Measurements from ENCODE around the gene PSMD1. TPM values are rescaled to one million over a fixed set of nuclear protein-coding genes. Genes with fewer than 3 reads are reported as not detected.

Gene PSMD1
- total and polyA plus RNA-seq, 2 of the 8 experiments (the other 6 are each of a cell fraction or from before 2014, with no cell fraction given): 179 to 272 TPM

GRCh38 chr2:231068525-231069222 is 12.0 kb downstream of the PSMD1 start:
- Histone ChIP-seq H3K9me3 (ENCODE audit: insufficient read depth in 2 of 2, low read depth in 1 of 2, low read length in 1 of 2) (no peaks in the 10 kb centered on the region), H4K5ac (ENCODE audit: insufficient read length, low read depth, low read length) (no peak overlapping the region), H3K4ac (replicated peaks; ENCODE audit: insufficient read length, low read depth, low read length) (no peak overlapping the region), H3K4me2 (ENCODE audit: insufficient read depth in 1 of 2, low read depth in 2 of 2, low read length in 2 of 2) (no peak overlapping the region), H3K18ac (ENCODE audit: extremely low read depth, low read length) (no peak overlapping the region), H3K36me3 (ENCODE audit: control insufficient read depth in 2 of 4, insufficient read depth in 4 of 4, low read length in 3 of 4) (peaks cover 15 to 76% (median 42%) of the 10 kb centered on the region in 4 experiments), H3K79me1 (ENCODE audit: low read depth, low read length) (no peaks in the 10 kb centered on the region), H3K4me3 (ENCODE audit: extremely low read depth in 1 of 4, insufficient read depth in 2 of 4, low read depth in 3 of 4, low read length in 4 of 4) (no peak overlapping the region), H3K23me2 (ENCODE audit: low read depth, low read length) (no peaks in the 10 kb centered on the region), H3K56ac (replicated peaks; ENCODE audit: insufficient read length, low read depth, low read length) (no peak overlapping the region), H4K20me1 (replicated peaks in 1 of 2; ENCODE audit: control insufficient read depth in 1 of 2, insufficient read depth in 2 of 2, low read length in 2 of 2) (peaks cover 2 to 4% of the 10 kb centered on the region in 2 experiments), H2BK20ac (ENCODE audit: low read length) (no peak overlapping the region), H3K27me3 (replicated peaks in 1 of 4; ENCODE audit: control insufficient read depth in 3 of 4, extremely low read depth in 1 of 4, insufficient read depth in 3 of 4, low read length in 3 of 4) (no peaks in the 10 kb centered on the region), H3K27ac (ENCODE audit: low read depth, low read length) (no peak overlapping the region), H2BK120ac (replicated peaks; ENCODE audit: low read depth, low read length) (no peak overlapping the region), H3K9ac (replicated peaks in 1 of 4; ENCODE audit: extremely low read depth in 1 of 4, low read depth in 3 of 4, low read length in 3 of 4) (no peak overlapping the region), H3K79me2 (ENCODE audit: control insufficient read depth in 1 of 2, insufficient read depth in 2 of 2, low read length in 2 of 2) (no peaks in the 10 kb centered on the region), H4K8ac (ENCODE audit: extremely low read depth, insufficient read depth, low read length) (no peak overlapping the region), H3K4me1 (replicated peaks in 1 of 4; ENCODE audit: control insufficient read depth in 3 of 4, insufficient read depth in 4 of 4, low read length in 3 of 4) (no peaks in the 10 kb centered on the region), H2AK5ac (ENCODE audit: low read depth, low read length) (no peak overlapping the region), H2BK12ac (ENCODE audit: low read depth, low read length) (no peak overlapping the region), H4K91ac (replicated peaks; ENCODE audit: insufficient read length, low read length) (no peak overlapping the region), H3K14ac (ENCODE audit: insufficient read length) (no peak overlapping the region), H2AFZ (ENCODE audit: low read length) (no peak overlapping the region), H2BK15ac (ENCODE audit: low read length) (no peak overlapping the region), H3K23ac (ENCODE audit: insufficient read length) (no peak overlapping the region), H2BK5ac (ENCODE audit: low read depth, low read length) (no peak overlapping the region)
- DNase-seq (ENCODE audit: low read depth in 1 of 2, low spot score in 2 of 2): no peak
- FAIRE-seq: no peak
- WGBS, 2 experiments (ENCODE audit: extremely low coverage in 1 of 2, insufficient coverage in 1 of 2, insufficient read length in 1 of 2, insufficient replicate concordance in 2 of 2, low coverage in 1 of 2, low lambda C conversion rate in 2 of 2, missing lambda C conversion rate in 1 of 2): 94% methylated on average over 5 of the region's 5 CpGs; no CpG with 5 or more reads in 1 of the 2 experiments
- TF ChIP-seq TAF7 (optimal IDR thresholded peaks at IDR 0.05; ENCODE audit: borderline replicate concordance, low read depth, low read length) (no peak), ZNF274 (IDR thresholded peaks at IDR 0.05; ENCODE audit: borderline replicate concordance, extremely low read depth, low read length) (no peak), SP2 (IDR thresholded peaks at IDR 0.05; ENCODE audit: low read length) (no peak), PHF8 (conservative IDR thresholded peaks at IDR 0.05; ENCODE audit: low read depth, low read length) (no peak), RFX5 (IDR thresholded peaks at IDR 0.05; ENCODE audit: borderline replicate concordance, low read depth, low read length) (no peak), NRF1 (IDR thresholded peaks at IDR 0.05; ENCODE audit: low read depth, low read length) (no peak), MAFK (IDR thresholded peaks at IDR 0.05; ENCODE audit: low read depth, low read length) (no peak)
- POLR2A ChIA-PET (ENCODE audit: partially characterized antibody): interaction anchor here (0.6 kb wide), 1 partner anchor 242 kb away, joined by 3 read pairs; no protein-coding TSS in a partner anchor
- CTCF ChIA-PET (ENCODE audit: partially characterized antibody): no interaction called here
